Activated CD4-positive, alpha-beta T cell treated with anti-CD3 and anti-CD28 coated beads, Interleukin-2, amount 10 ng/mL, durations not matched to agents 7 days and 5 days (primary cell): ENCODE measurements around the gene PLCH1. TPM values are rescaled to one million over a fixed set of nuclear protein-coding genes. Genes with fewer than 3 reads are reported as not detected.
"Not testable (repeated sequence)": the region's sequence is repeated elsewhere in the genome, so short reads cannot be mapped to it uniquely, and the experiment has no call there.

Experiments used
- CTCF ChIA-PET: fragments of 350-600 bp; sonication (Branson Sonifier 250); formaldehyde crosslinking; loops from one replicate; lab custom pipeline; 2021; ENCODE audit warnings: antibody characterized with exemption; lab: Charles Lee
- POLR2A ChIA-PET: fragments of 350-600 bp; sonication (Branson Sonifier 250); formaldehyde crosslinking; loops from one replicate; lab custom pipeline; 2021; ENCODE audit warnings: antibody characterized with exemption; lab: Charles Lee
- DNase-seq: peaks from one replicate; pipeline ENCODE4 v3.0.0-alpha.2; 2020
- H3K27ac Mint-ChIP-seq: one replicate; pipeline ENCODE4 v1.8.0; 2021; ENCODE audit warnings: mild to moderate bottlenecking, moderate library complexity, mixed read lengths
- H3K27me3 Mint-ChIP-seq: one replicate; pipeline ENCODE4 v1.8.0; 2021; ENCODE audit warnings: mixed read lengths
- H3K36me3 Mint-ChIP-seq: one replicate; pipeline ENCODE4 v1.8.0; 2021; ENCODE audit warnings: low read depth, mixed read lengths
- H3K4me1 Mint-ChIP-seq: one replicate; pipeline ENCODE4 v1.8.0; 2021; ENCODE audit warnings: mixed read lengths
- H3K4me3 Mint-ChIP-seq: one replicate; pipeline ENCODE4 v1.8.0; 2021; ENCODE audit warnings: mild to moderate bottlenecking, moderate library complexity, mixed read lengths
- H3K9me3 Mint-ChIP-seq: one replicate; pipeline ENCODE4 v1.8.0; 2021; ENCODE audit warnings: mixed read lengths
- total RNA-seq, 2 experiments: library from RNA; stranded (reverse); gene quantifications; one replicate each; pipeline ENCODE4 v1.2.3, GENCODE V29; 2021

The PLCH1 gene
- total RNA-seq, 2 experiments from 2014 or later, result 0.37 TPM

DNA sequence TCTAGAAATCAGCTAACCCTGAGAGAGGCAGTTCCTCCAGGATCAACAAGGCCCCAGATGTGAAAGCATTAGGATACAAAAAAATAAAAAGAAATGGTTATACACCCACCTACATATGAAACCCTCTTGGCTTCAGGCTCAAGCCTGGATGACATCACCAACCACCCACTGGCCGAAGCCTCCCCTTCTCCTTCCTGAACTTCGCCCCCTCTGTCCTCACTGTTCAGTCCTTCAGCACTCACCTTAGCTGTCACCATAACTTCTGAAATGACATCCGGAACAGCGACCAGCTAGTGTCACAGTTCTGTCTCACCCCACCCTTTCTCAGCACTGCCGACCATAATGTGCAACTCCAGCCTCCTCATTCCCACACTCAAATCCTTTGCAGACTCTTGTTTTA, 98.7 kb downstream of the PLCH1 start:
- no peak for DNase-seq
- H3K27ac Mint-ChIP-seq, result no peak overlapping the region
- no peaks in the 10 kb centered on the region for H3K36me3 Mint-ChIP-seq
- no peaks in the 10 kb centered on the region for H3K27me3 Mint-ChIP-seq
- H3K4me1 Mint-ChIP-seq, result no peaks in the 10 kb centered on the region
- no peaks in the 10 kb centered on the region for H3K9me3 Mint-ChIP-seq
- no peak overlapping the region for H3K4me3 Mint-ChIP-seq
- ChIA-PET CTCF (no interaction called here), POLR2A (no interaction called here)

DNA sequence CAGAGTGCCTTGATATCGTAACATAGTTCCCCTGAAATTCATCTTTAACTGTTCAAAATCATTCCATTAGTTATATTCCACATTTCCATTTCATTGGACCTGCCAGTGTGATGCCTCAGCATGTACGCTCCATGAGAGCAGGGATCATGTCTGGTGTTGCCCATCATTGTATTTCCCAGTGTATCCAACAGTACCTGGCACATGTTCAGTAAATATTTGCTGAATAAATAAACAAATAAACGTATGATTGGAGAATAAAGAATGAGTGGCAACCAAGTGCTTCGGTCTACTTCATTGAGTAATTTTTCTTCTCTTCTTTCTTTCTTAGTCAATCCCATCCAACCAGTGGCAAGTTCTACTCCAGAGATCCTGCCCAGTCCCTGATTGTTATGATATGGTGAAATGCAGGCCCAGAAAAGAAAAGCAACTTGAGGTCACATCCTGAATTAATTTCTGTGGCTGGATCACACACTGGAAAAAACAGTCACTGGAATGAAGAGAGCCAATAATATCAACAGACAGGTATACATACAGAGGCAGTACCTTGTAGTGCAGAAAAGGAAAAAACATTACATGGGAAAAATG, 101.2 kb downstream of the PLCH1 start:
- Mint-ChIP-seq H3K27ac (no peak overlapping the region), H3K4me1 (no peaks in the 10 kb centered on the region), H3K9me3 (no peaks in the 10 kb centered on the region), H3K36me3 (no peaks in the 10 kb centered on the region), H3K27me3 (no peaks in the 10 kb centered on the region), H3K4me3 (no peak overlapping the region)
- no peak for DNase-seq
- ChIA-PET CTCF (no interaction called here), POLR2A (no interaction called here)

DNA sequence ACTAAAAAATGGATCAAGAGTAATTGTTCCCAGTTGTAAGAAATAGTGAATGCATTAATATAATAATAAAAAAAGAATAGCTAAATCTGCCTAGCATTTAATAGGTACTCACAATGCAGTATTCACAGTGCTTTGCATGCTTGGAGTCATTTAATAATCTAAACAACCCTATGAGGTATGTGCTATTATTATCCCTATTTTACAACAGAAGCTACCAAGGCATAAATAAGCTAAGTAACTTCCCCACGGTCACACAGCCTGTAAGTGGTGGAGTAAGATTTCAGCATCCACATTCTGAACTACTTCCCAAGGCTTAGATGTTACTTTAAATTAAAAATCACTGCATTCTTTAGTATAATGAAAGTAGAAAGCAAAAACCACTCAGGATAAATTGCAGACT, 102.9 kb downstream of the PLCH1 start:
- POLR2A ChIA-PET, result no interaction called here
- Mint-ChIP-seq H3K36me3 (no peaks in the 10 kb centered on the region), H3K9me3 (no peaks in the 10 kb centered on the region), H3K4me1 (no peaks in the 10 kb centered on the region), H3K4me3 (no peak overlapping the region), H3K27ac (no peak overlapping the region), H3K27me3 (no peaks in the 10 kb centered on the region)
- no peak for DNase-seq
- CTCF ChIA-PET, result no interaction called here

DNA sequence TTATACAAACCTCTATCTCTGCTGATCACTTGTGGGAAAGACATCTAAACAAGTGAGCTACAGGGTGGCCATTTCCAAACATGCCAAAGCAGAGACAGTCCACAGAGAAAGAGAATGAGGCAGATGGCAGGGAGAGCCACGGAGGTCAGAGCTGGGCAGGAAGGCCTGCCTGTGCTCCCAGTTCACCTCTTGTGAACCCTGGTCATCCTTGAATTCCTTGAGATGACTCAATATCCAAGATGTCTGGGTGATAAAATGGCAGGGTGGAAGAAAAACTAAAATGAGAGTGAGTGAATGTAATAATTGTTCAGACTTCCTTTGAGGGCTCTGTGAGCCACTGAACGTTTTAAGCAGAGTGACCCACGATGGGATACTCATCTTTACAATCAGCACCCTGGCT, 104.8 kb downstream of the PLCH1 start:
- POLR2A ChIA-PET, result no interaction called here
- CTCF ChIA-PET, result no interaction called here
- Mint-ChIP-seq H3K36me3 (no peaks in the 10 kb centered on the region), H3K27me3 (no peaks in the 10 kb centered on the region), H3K4me3 (no peak overlapping the region), H3K4me1 (no peaks in the 10 kb centered on the region), H3K9me3 (no peaks in the 10 kb centered on the region), H3K27ac (no peak overlapping the region)
- no peak for DNase-seq

GRCh38 chr3:155639462-155640055, 105.3 kb downstream of the PLCH1 start:
- Mint-ChIP-seq H3K4me1 (no peaks in the 10 kb centered on the region), H3K4me3 (no peak overlapping the region), H3K36me3 (no peaks in the 10 kb centered on the region), H3K27me3 (no peaks in the 10 kb centered on the region), H3K9me3 (no peaks in the 10 kb centered on the region), H3K27ac (no peak overlapping the region)
- POLR2A ChIA-PET, result no interaction called here
- CTCF ChIA-PET, result no interaction called here
- no peak for DNase-seq

DNA sequence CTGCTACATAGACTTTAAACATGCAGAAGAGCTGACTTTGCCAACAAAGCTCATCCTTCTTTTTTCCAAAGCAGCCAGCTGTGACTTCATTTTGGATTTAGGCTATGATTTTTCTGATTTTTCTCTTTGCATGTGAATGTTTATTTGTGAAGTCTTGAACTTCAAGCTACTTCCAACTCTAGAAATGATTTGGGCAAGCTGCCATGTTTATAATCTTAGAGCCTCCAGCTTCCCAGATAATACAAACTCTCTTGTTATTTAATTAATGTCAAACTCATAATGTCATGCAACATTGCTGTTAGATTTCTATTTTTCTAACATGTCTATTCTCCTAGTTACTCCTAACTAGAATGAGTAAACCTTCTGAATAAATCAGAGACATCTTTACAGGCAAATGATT, 106.4 kb downstream of the PLCH1 start:
- H3K4me3 Mint-ChIP-seq, POLR2A ChIA-PET, H3K36me3 Mint-ChIP-seq, H3K9me3 Mint-ChIP-seq, H3K4me1 Mint-ChIP-seq, CTCF ChIA-PET, H3K27ac Mint-ChIP-seq, DNase-seq, H3K27me3 Mint-ChIP-seq: not testable (repeated sequence)

- Mint-ChIP-seq H3K9me3 (no peaks in the 10 kb centered on the region), H3K36me3 (no peaks in the 10 kb centered on the region), H3K27ac (no peak overlapping the region), H3K4me3 (no peak overlapping the region), H3K4me1 (no peaks in the 10 kb centered on the region), H3K27me3 (no peaks in the 10 kb centered on the region)
- DNase-seq, result no peak
- POLR2A ChIA-PET, result no interaction called here
- CTCF ChIA-PET, result no interaction called here
Measured at GRCh38 chr3:155637567-155637966, 107.3 kb downstream of the PLCH1 start.

DNA sequence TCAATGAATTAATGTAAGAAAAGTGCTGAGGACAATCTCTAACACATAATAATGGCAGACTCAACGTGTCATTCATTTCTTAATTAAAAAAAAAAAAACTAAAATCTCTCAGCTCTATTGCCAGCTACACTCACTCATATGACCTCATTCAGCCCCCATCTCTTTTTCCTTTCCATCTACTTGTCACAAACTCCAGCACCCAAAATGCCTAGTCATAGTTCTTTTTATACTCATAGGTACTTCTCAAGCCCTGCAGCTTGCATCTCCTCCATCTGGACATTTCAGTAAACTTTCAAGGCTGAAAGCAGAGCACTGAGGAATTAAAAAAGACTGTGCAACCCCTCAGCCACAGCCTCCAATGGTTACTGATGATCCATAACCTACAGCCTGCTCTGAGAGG, 109.8 kb downstream of the PLCH1 start:
- no peaks in the 10 kb centered on the region for H3K36me3 Mint-ChIP-seq
- no peak overlapping the region for H3K4me3 Mint-ChIP-seq
- ChIA-PET POLR2A (no interaction called here), CTCF (interaction anchor here (0.6 kb wide), 1 partner anchor 25 kb away, joined by 3 read pairs; no protein-coding TSS in a partner anchor)
- H3K27ac Mint-ChIP-seq, result no peak overlapping the region
- H3K9me3 Mint-ChIP-seq, result no peaks in the 10 kb centered on the region
- DNase-seq, result no peak
- H3K27me3 Mint-ChIP-seq, result peaks cover 4% of the 10 kb centered on the region
- no peaks in the 10 kb centered on the region for H3K4me1 Mint-ChIP-seq

GRCh38 chr3:155634121-155634719, 110.7 kb downstream of the PLCH1 start:
- no peaks in the 10 kb centered on the region for H3K36me3 Mint-ChIP-seq
- H3K27me3 Mint-ChIP-seq, result peaks cover 4% of the 10 kb centered on the region
- ChIA-PET POLR2A (no interaction called here), CTCF (no interaction called here)
- DNase-seq, result no peak
- no peak overlapping the region for H3K27ac Mint-ChIP-seq
- H3K9me3 Mint-ChIP-seq, result no peaks in the 10 kb centered on the region
- H3K4me1 Mint-ChIP-seq, result no peaks in the 10 kb centered on the region
- H3K4me3 Mint-ChIP-seq, result no peak overlapping the region

DNA sequence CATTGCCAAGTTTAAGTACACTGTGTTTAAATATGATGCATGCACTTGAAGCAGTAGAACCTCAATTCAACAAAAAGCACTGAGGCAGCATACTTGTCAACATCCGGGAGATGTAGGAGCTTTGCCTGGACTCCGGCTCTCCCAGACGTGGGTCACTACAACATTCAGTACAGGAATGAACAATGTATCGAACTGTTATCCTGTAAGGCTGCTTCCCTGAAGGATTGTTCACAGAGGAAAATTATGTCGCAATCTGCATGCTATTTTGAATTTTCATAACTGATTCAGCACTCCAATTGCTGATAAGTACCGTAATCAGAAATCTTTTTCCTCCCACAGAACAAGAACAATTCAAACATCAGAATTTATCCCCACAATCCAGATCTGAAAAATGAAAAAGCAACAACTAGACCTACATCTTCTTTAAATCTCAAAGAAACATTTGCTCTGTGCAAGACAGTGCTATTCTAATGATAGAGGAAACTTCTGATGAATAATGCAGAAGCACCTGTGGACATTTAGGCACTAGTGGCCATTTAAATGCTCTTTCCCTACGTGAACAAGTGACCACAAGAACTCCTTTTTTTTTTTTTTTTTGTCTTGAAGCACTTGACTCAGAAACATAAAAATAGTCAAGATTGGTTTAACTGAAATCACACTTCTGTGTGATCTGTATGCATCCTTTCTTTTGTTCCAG, 113.4 kb downstream of the PLCH1 start:
- CTCF ChIA-PET, result no interaction called here
- H3K9me3 Mint-ChIP-seq, result no peaks in the 10 kb centered on the region
- peaks cover 4% of the 10 kb centered on the region for H3K27me3 Mint-ChIP-seq
- no peaks in the 10 kb centered on the region for H3K4me1 Mint-ChIP-seq
- H3K36me3 Mint-ChIP-seq, result no peaks in the 10 kb centered on the region
- H3K27ac Mint-ChIP-seq, result no peak overlapping the region
- no peak overlapping the region for H3K4me3 Mint-ChIP-seq
- DNase-seq, result no peak
- POLR2A ChIA-PET, result no interaction called here

GRCh38 chr3:155629556-155629955, 115.3 kb downstream of the PLCH1 start:
- no peaks in the 10 kb centered on the region for H3K4me1 Mint-ChIP-seq
- DNase-seq, result no peak
- ChIA-PET CTCF (no interaction called here), POLR2A (no interaction called here)
- H3K36me3 Mint-ChIP-seq, result no peaks in the 10 kb centered on the region
- H3K4me3 Mint-ChIP-seq, result no peak overlapping the region
- H3K27ac Mint-ChIP-seq, result no peak overlapping the region
- peaks cover 4% of the 10 kb centered on the region for H3K27me3 Mint-ChIP-seq
- H3K9me3 Mint-ChIP-seq, result no peaks in the 10 kb centered on the region

- Mint-ChIP-seq H3K27ac (no peak overlapping the region), H3K9me3 (no peaks in the 10 kb centered on the region), H3K4me1 (no peaks in the 10 kb centered on the region), H3K36me3 (no peaks in the 10 kb centered on the region), H3K4me3 (no peak overlapping the region), H3K27me3 (peaks cover 4% of the 10 kb centered on the region)
- ChIA-PET CTCF (no interaction called here), POLR2A (no interaction called here)
- no peak for DNase-seq
Measured at GRCh38 chr3:155629056-155629455, 115.8 kb downstream of the PLCH1 start.

DNA sequence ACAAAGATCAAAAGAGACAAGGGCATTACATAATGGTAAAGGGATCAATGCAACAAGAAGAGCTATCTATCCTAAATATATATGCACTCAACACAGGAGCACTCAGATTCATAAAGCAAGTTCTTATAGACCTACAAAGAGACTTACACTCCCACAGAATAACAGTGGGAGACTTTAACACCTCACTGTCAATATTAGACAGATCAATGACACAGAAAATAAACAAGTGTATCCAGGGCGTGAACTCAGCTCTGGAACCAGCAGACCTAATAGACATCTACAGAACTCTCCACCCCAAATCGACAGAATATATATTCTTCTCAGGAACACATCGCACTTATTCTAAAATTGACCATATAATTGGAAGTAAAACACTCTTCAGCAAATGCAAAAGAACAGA, 122.2 kb downstream of the PLCH1 start:
- POLR2A ChIA-PET, H3K36me3 Mint-ChIP-seq, H3K27ac Mint-ChIP-seq, H3K9me3 Mint-ChIP-seq, H3K4me3 Mint-ChIP-seq, CTCF ChIA-PET, H3K4me1 Mint-ChIP-seq, DNase-seq, H3K27me3 Mint-ChIP-seq: not testable (repeated sequence)
